Measurements from ENCODE around the gene OR2H1.

Gene OR2H1

GRCh38 chr6:29486577-29486976 lies 29.6 kb downstream of the OR2H1 start:
- no peak for DNase-seq

GRCh38 chr6:29487131-29487530 lies 30.2 kb downstream of the OR2H1 start:
- no peak for DNase-seq

- DNase-seq: no peak
These were observed 30.7 kb downstream of the OR2H1 start, which contains the start of gene MAS1L for GRCh38 chr6:29487660-29488059. Gene MAS1L (minus strand): TSS chr6:29487956. CDS start chr6:29487902, 54 bp downstream.

- no peak for DNase-seq
These were observed 31.9 kb downstream of the OR2H1 start for GRCh38 chr6:29488874-29489273.

DNA sequence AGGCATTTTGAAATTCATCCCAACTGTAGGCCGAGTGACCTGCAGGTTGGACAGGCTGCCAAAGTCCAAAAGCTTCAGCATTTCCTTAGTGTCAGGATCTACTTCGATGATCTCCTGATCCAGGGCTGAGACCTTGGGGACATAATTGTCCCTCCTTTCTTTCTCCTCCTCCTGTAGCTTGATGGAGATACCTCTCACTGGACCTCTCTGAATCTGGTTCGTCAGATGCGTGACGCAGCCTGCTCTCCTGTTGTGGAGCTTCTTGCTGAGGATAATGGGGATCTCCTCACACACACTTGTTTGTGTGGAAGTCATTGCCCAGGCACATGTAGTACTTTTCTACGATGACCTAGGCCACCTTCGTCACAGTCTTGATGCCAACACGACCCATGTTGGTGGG lies 32.3 kb downstream of the OR2H1 start:
- no peak for DNase-seq

DNA sequence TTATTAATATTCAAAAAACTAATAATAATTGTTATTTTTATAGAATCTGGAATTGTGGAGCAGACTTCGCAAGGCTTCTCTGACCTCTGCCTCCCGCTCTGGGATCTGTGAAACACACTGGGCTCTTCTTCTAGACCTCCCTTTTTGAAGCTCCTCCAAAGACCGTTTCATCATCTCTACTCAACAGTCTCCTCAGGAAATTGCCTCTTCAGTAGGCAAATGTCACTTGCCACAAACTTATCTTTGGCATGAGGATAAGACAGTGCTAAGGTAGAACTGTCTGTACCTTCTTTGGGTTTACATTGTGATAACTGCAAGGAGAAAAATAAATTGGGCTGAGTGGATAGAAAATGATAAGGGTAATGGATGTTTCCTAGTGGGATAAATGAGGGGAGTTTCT lies 33.1 kb downstream of the OR2H1 start:
- DNase-seq: no peak

DNA sequence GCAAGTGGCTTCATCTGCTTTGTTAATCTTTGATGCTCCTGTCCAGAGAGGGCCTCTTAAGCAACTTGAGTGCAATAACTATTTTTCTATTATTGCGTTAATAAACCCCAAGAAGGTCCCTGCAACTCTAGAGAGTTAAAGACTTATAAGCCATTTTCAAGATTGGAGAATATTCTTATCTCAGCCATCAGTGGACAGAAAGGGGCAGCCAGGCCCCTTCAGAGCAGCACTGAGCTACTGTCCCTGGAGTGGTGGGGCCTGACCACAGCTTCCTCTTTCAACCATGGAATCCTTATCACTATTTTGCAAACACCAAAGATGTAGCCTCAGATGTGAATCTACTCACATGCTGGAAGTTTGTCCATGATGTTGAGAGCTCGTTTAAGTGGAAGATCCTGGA lies 33.6 kb downstream of the OR2H1 start:
- no peak for DNase-seq

- no peak for DNase-seq
These were observed 34.6 kb downstream of the OR2H1 start for GRCh38 chr6:29491574-29491973.

DNA sequence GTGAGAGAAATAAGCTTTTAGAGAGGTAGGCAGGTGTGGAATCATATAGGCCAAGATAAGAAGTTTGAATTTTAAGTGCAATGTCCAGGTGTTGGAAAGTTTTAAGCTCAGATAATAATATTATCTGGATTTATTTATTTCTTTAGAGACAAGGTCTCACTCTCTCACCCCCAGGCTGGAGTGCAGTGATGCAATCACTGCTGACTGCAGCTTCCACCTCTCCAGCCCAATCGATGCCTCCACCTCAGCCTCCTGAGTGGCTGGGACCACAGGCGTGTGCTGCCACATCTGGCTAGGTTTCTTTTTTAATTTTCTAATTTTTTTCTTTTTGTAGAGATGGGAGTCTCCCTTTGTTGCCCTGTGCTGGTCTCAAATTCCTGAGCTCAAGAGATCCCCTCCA lies 36.3 kb downstream of the OR2H1 start:
- DNase-seq: no peak

- no peak for DNase-seq
These were observed 37.2 kb downstream of the OR2H1 start for GRCh38 chr6:29494131-29494530.

DNA sequence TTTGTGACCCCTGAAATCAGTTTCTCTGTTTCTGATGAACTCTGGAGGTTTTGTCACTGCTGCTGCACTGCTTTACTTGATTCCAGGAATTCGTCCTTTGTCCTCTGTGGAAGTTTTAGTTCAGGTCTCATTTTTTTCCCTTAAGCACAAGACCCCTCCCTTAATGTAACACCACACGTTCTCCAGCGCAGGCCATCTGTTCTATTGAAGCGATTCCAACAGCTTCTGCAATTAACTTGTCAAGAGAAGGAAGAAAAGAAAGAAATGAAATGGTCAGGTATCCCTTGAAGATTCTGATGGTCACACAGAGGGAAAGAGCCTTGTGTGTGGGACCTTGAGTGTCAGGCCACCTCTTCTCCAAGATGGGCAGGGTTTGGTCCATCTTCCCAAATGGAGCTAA lies 38.6 kb downstream of the OR2H1 start:
- DNase-seq: no peak

- no peak for DNase-seq
These were observed 40.0 kb downstream of the OR2H1 start for GRCh38 chr6:29496961-29497360.

GRCh38 chr6:29499704-29500103 lies 42.7 kb downstream of the OR2H1 start:
- DNase-seq: no peak

DNA sequence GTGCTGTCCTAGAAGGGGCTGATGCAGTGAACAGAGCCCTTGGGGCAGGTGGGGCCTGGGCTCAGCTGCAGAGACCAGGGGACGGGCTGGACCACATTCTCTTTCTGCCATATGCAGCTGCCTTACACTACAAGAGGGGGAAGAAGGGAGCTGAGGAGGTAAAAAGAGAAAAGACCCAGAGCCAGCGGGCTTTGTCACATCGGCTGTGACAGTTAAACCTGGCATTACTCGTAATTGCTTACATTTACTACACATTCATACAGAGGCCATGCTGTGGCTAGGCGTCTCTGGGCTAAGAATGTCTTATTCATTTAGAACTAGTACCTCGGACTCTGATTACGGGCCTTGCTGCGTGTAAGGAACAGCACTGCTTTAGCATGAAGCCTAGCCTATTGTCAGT lies 43.6 kb downstream of the OR2H1 start:
- no peak for DNase-seq

- DNase-seq: no peak
These were observed 44.2 kb downstream of the OR2H1 start for GRCh38 chr6:29501106-29501505.

GRCh38 chr6:29502181-29502580 lies 45.2 kb downstream of the OR2H1 start:
- DNase-seq: no peak

DNA sequence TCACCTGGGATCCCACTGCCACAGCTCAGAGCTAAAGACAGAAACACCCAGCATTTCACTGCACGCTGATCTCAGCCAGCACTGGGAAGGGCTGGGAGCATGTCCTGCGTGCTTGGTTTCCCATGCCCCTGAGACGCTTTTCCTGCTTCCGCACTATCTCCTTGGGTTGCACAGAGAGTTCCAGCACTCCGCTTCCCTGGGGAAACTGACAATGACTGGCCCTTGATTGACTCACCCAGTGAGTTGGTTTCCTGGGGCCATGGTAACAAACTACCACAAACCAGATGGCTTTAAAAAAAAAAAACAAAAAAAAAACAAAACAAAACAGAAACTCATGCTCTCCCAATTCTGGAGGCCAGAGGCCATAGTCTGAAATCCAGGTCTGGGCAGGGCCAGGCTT lies 45.6 kb downstream of the OR2H1 start:
- no peak for DNase-seq

GRCh38 chr6:29504961-29505360 lies 48.0 kb downstream of the OR2H1 start:
- no peak for DNase-seq

GRCh38 chr6:29505808-29506207 lies 48.9 kb downstream of the OR2H1 start:
- no peak for DNase-seq

DNA sequence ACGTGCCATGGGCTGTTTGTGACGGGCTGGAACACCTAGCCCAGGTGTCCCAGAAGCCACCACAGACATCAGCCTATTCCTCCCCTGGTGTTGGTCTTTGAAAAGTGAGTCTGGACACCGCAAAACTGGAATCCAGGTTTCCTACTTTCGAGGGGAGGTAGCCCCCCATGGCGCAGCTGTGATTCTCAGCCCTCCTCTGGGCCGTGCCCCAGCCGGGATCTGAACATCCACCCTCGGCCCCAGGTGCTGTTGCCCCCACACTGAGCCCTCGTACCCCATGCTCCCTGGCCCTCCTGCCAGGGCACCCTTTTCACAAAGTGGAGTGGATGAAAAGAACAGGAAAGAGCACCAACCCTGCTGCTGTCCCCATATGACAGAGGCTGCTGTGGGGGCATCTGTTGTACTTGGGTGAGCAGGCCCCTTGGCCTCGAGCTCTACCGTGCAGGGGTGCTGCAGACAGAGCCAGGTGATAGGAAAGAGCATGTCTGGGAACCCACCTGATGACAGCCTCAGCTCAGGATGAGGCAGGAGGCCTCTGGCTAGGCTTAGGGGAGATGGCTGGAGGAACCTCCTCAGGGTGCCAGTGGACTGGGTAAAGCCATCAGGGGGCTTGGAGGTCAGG lies 49.6 kb downstream of the OR2H1 start:
- DNase-seq: no peak

- no peak for DNase-seq
These were observed 50.4 kb downstream of the OR2H1 start for GRCh38 chr6:29507319-29507718.

GRCh38 chr6:29509239-29509638 lies 52.3 kb downstream of the OR2H1 start:
- no peak for DNase-seq

DNA sequence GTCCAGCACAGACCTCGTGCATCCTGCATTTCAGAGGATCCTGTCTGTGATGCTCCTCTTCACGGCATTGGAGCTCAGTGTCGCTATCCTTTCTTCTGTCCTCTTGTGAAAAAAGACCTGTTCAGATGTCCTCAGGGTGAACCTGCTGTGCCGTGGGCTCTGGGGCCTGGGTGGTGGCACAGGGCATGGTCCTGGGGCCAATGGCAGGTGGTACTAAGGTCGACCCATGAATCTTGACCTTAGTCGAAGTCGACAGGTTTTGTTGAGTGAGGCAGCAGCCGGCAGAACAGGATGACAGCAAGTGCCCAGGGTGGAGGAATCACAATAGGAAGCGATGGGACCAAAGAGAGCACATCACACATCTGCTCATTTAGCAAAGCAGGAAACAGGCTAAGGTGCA lies 52.8 kb downstream of the OR2H1 start:
- no peak for DNase-seq

DNA sequence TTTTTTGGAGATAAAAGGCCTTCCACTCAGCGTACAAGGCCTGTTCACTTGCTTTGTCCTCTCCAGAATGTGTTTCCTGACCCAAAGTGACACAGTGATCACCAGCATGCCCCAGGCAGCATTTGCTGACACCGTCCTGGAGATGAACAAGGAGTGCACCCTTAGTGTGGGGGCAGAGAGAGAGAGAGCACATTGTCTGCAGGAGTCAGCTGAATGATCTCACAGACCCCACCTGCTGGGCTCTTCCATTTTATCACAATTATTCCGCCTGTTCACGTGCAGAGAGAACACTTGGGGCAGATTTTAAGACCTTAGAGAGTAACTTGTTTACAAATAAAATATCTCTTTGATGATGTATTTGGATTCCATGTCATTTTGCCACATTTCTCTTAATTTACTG lies 53.2 kb downstream of the OR2H1 start:
- DNase-seq: no peak

- no peak for DNase-seq
These were observed 53.9 kb downstream of the OR2H1 start for GRCh38 chr6:29510746-29511300.

Data from activated CD4-positive, alpha-beta T cell treated with anti-CD3 and anti-CD28 coated beads, Interleukin-2, amount 50 U/mL, for 48 hours (primary cell).